K562 (cell line): ENCODE results near the gene PPP3CA. TPM values are rescaled to one million over a fixed set of nuclear protein-coding genes. Genes with fewer than 3 reads are reported as not detected.

ENCODE experiments used
- ATAC-seq: fragments of 200-7000 bp; cut with Tn5 transposase; 3 replicates; pipeline ENCODE4 v1.9.1; 2020; ENCODE audit warnings: moderate library complexity
- BruUV-seq: library from RNA; stranded (reverse); fragments of 400-500 nt; replicated peaks from 2 replicates; lab custom pipeline; 2021; lab: Mats Ljungman, UMichigan
- CTCF ChIA-PET: fragments of 300-600 bp; formaldehyde crosslinking; extraction: SDS; loops from one replicate; lab custom pipeline; 2021; ENCODE audit warnings: low intra/inter-chr PET ratio; lab: Yijun Ruan, JAX
- POLR2A ChIA-PET: fragments of 300-600, 350-650 bp; sonication (Branson Sonifier 250); formaldehyde crosslinking; extraction: SDS; loops from one replicate; lab custom pipeline; 2021; ENCODE audit warnings: antibody characterized with exemption, inconsistent platforms; lab: Yijun Ruan, JAX
- DNase-seq, 4 experiments: peaks; one replicate each; pipeline versions ENCODE4 v3.0.0 to v3.0.0-alpha.2; 2011 to 2018; ENCODE audit warnings: low spot score in 3 of 4, mixed read lengths in 3 of 4; ENCODE audit errors: extremely low read depth in 1 of 4
- FAIRE-seq: peaks from 2 replicates; lab custom pipeline; 2011; peaks lifted over from hg19 to GRCh38; lab: Jason Lieb, UNC
- H2AFZ ChIP-seq: 2 replicates; pipeline ENCODE4 v1.6.0; 2011; ENCODE audit warnings: low read depth, low read length, control low read depth, inconsistent platforms
- H3K27ac ChIP-seq: fragments of 200-600 bp; 3 replicates; pipeline ENCODE4 v1.8.0; 2011; ENCODE audit warnings: low read depth, mild to moderate bottlenecking, control low read depth, inconsistent platforms, low read length, moderate library complexity, mixed read lengths; ENCODE audit errors: extremely low read depth
- H3K27me3 ChIP-seq, 2 experiments: fragments of 300-600 bp in 1 of 2; 2 replicates in 1 of 2; 3 replicates in 1 of 2; pipeline versions ENCODE4 v1.6.0 to v1.8.0; 2011; ENCODE audit warnings: inconsistent platforms in 2 of 2, low read length in 2 of 2, mild to moderate bottlenecking in 1 of 2, mixed read lengths in 1 of 2, moderate library complexity in 1 of 2; ENCODE audit not compliant: control insufficient read depth in 2 of 2, insufficient read depth in 2 of 2
- H3K36me3 ChIP-seq: fragments of 300-600 bp; 3 replicates; pipeline ENCODE4 v1.8.0; 2011; ENCODE audit warnings: mild to moderate bottlenecking, low read length, inconsistent platforms; ENCODE audit not compliant: control insufficient read depth, insufficient read depth
- H3K4me1 ChIP-seq, 2 experiments: fragments of 200-600 bp in 1 of 2; replicated peaks in 1 of 2; 2 replicates in 1 of 2; 3 replicates in 1 of 2; pipeline versions ENCODE4 v1.5.1 to v1.8.0; 2011; ENCODE audit warnings: inconsistent platforms in 2 of 2, low read length in 2 of 2, mild to moderate bottlenecking in 1 of 2, mixed read lengths in 1 of 2, moderate library complexity in 1 of 2; ENCODE audit not compliant: control insufficient read depth in 2 of 2, insufficient read depth in 2 of 2
- H3K4me2 ChIP-seq: 2 replicates; pipeline ENCODE4 v1.6.1; 2011; ENCODE audit warnings: low read length, control low read depth, inconsistent platforms, mixed read lengths; ENCODE audit not compliant: insufficient read depth
- H3K4me3 ChIP-seq: fragments of 200-600 bp; sonication (generic), shearing (Covaris generic); 2 replicates; pipeline ENCODE4 v1.5.1; 2016; ENCODE audit warnings: control low read depth, inconsistent platforms
- H3K79me2 ChIP-seq: fragments of 200-600 bp; 3 replicates; pipeline ENCODE4 v1.8.0; 2011; ENCODE audit warnings: low read length, inconsistent platforms; ENCODE audit not compliant: control insufficient read depth, insufficient read depth
- H3K9ac ChIP-seq, 2 experiments: 2 replicates each; pipeline versions ENCODE4 v1.6.0 to v1.6.1; 2011; ENCODE audit warnings: low read depth in 2 of 2, low read length in 2 of 2, control low read depth in 1 of 2, inconsistent platforms in 1 of 2, mild to moderate bottlenecking in 1 of 2, mixed read lengths in 1 of 2; ENCODE audit not compliant: insufficient read depth in 1 of 2
- H3K9me1 ChIP-seq: one replicate; pipeline ENCODE4 v1.6.0; 2011; ENCODE audit warnings: inconsistent platforms, mild to moderate bottlenecking, low read length, moderate library complexity; ENCODE audit not compliant: control insufficient read depth, insufficient read depth
- H3K9me3 ChIP-seq: replicated peaks from 2 replicates; pipeline ENCODE4 v1.5.1; 2011; ENCODE audit warnings: low read depth, low read length, inconsistent platforms; ENCODE audit not compliant: control insufficient read depth, insufficient read depth
- H4K20me1 ChIP-seq: replicated peaks from 2 replicates; pipeline ENCODE4 v1.6.1; 2011; ENCODE audit warnings: low read length, inconsistent platforms, mixed read lengths; ENCODE audit not compliant: control insufficient read depth, insufficient read depth
- GTF2A2 ChIP-seq: IDR thresholded peaks from 2 replicates; pipeline ENCODE4 v1.6.1; 2016; ENCODE audit warnings: mild to moderate bottlenecking, missing genetic modification characterization, missing compliant biosample characterization
- HNRNPLL ChIP-seq: fragments of 200-400 bp; formaldehyde crosslinking; IDR thresholded peaks from 2 replicates; pipeline ENCODE4 v1.6.1; 2017; ENCODE audit warnings: low read length, low read depth, mild to moderate bottlenecking; ENCODE audit not compliant: poor library complexity, severe bottlenecking
- L3MBTL2 ChIP-seq: fragments of 450-650 bp; IDR thresholded peaks from 2 replicates; pipeline ENCODE4 v1.6.1; 2016; ENCODE audit warnings: mild to moderate bottlenecking, moderate library complexity
- MAFG ChIP-seq: fragments of 450-650 bp; conservative IDR thresholded peaks from 2 replicates; pipeline ENCODE4 v1.6.1; 2016; ENCODE audit warnings: missing genetic modification characterization, missing compliant biosample characterization
- MCM5 ChIP-seq: fragments of 450-650 bp; IDR thresholded peaks from 2 replicates; pipeline ENCODE4 v1.6.1; 2016; ENCODE audit warnings: low read depth
- MLX ChIP-seq, 2 experiments: fragments of 450-650 bp in 1 of 2; sonication (generic) in 1 of 2; formaldehyde crosslinking; conservative IDR thresholded peaks; 2 replicates each; pipeline versions ENCODE4 v1.4.0 to v1.8.1; 2020 to 2022; ENCODE audit warnings: mild to moderate bottlenecking in 1 of 2, missing genetic modification reagents in 1 of 2
- MTA2 ChIP-seq: fragments of 450-650 bp; IDR thresholded peaks from 2 replicates; pipeline ENCODE4 v1.6.1; 2016; ENCODE audit warnings: low read depth
- MTA3 ChIP-seq: fragments of 450-650 bp; formaldehyde crosslinking; IDR thresholded peaks from 2 replicates; pipeline ENCODE4 v1.6.1; 2017; ENCODE audit warnings: mild to moderate bottlenecking, borderline replicate concordance
- SNAPC5 ChIP-seq: fragments of 250-450 bp; sonication (Bioruptor Pico); IDR thresholded peaks from 2 replicates; pipeline ENCODE4 v1.8.0; 2021; ENCODE audit warnings: moderate library complexity, mild to moderate bottlenecking, inconsistent platforms
- SUPT5H ChIP-seq: fragments of 450-650 bp; IDR thresholded peaks from 2 replicates; pipeline ENCODE4 v1.6.1; 2016
- TFAM ChIP-seq: fragments of 250-450 bp; sonication (Bioruptor Pico); conservative IDR thresholded peaks from 2 replicates; pipeline ENCODE4 v1.5.0; 2021; ENCODE audit warnings: mild to moderate bottlenecking, moderate library complexity
- TRIM28 ChIP-seq: fragments of 450-650 bp; IDR thresholded peaks from 2 replicates; pipeline ENCODE4 v1.6.1; 2017
- VEZF1 ChIP-seq: fragments of 200-800 bp; sonication (Bioruptor generic); IDR thresholded peaks from 2 replicates; pipeline ENCODE4 v1.6.1; 2017; ENCODE audit warnings: missing genetic modification characterization, missing compliant biosample characterization
- WHSC1 ChIP-seq: IDR thresholded peaks from one replicate; pipeline ENCODE4 v1.6.1; 2012; ENCODE audit warnings: low read length, control low read depth, inconsistent platforms
- ZFP30 ChIP-seq: fragments of 250-450 bp; sonication (Bioruptor Pico); IDR thresholded peaks from 2 replicates; pipeline ENCODE4 v1.8.0; 2022; ENCODE audit warnings: moderate library complexity, mild to moderate bottlenecking, inconsistent platforms, borderline replicate concordance
- ZNF184 ChIP-seq: sonication (generic); formaldehyde crosslinking; IDR thresholded peaks from 2 replicates; pipeline ENCODE4 v1.5.0; 2020; ENCODE audit warnings: missing genetic modification reagents
- ZNF766 ChIP-seq: fragments of 200-800 bp; sonication (Bioruptor generic); conservative IDR thresholded peaks from 2 replicates; pipeline ENCODE4 v1.6.1; 2016; ENCODE audit warnings: missing genetic modification characterization, missing compliant biosample characterization
- WGBS: fragments of 100-300 bp; shearing (Covaris generic); methylation state at CpG from one replicate; pipeline ENCODE4 v1.1.6; 2016; ENCODE audit warnings: low coverage, mixed read lengths; ENCODE audit not compliant: insufficient coverage; ENCODE audit errors: missing lambda C conversion rate; 5-methylcytosine and 5-hydroxymethylcytosine counted together
- in situ Hi-C: fragments of 300-500 bp; cut with MboI; formaldehyde crosslinking; loops from 4 replicates; pipeline ENCODE4 v1.15.0; 2018; ENCODE audit warnings: inconsistent platforms, mixed read lengths
- intact Hi-C: fragments of 100-400 bp; cut with micrococcal nuclease; formaldehyde crosslinking; loops from 2 replicates; pipeline ENCODE4 v1.14.2; 2022
- polyA plus RNA-seq, 8 experiments: library from polyadenylated mRNA; depleted of rRNA in 4 of 8; stranded (reverse) in 5 of 8; unstranded in 3 of 8; fragments of >200 nt; fragmentation: Nextera tagmentation in 2 of 8; fragmentation: Illumina TruSeq in 1 of 8; extraction: Ambion mirVana in 2 of 8; extraction: Trizol in 1 of 8; gene quantifications; 2 replicates each; pipeline versions ENCODE4 v1.2.1 to v1.2.3, GENCODE V29; 2011 to 2014; ENCODE audit warnings: inconsistent platforms in 1 of 8, missing spikeins in 1 of 8
- total RNA-seq, 7 experiments: library from RNA; depleted of rRNA in 6 of 7; stranded (reverse); fragments of >200 nt in 6 of 7; fragmentation: Illumina TruSeq in 2 of 7; extraction: Trizol in 2 of 7; gene quantifications; 2 replicates each; pipeline versions ENCODE4 v1.2.1 to v1.2.3, GENCODE V29; 2011 to 2021; ENCODE audit warnings: low replicate concordance in 1 of 7

The PPP3CA gene
- total and polyA plus RNA-seq, 9 of the 15 experiments (the other 6 are each of a cell fraction or from before 2014, with no cell fraction given) = 0.94 to 3.2 (median 1.6) TPM

- intact Hi-C loops = no loop called here
- no TSS peak for BruUV-seq
- Histone ChIP-seq H3K4me2 (no peak overlapping the region), H3K27ac (no peak overlapping the region), H3K9ac (no peak overlapping the region), H3K36me3 (no peaks in the 10 kb centered on the region), H3K4me3 (no peak overlapping the region), H4K20me1 (no peaks in the 10 kb centered on the region), H3K79me2 (no peaks in the 10 kb centered on the region), H2AFZ (no peak overlapping the region), H3K27me3 (no peaks in the 10 kb centered on the region), H3K4me1 (no peaks in the 10 kb centered on the region), H3K9me3 (peaks cover 3% of the 10 kb centered on the region; the same call in 1 of the 2 replicates), H3K9me1 (no peaks in the 10 kb centered on the region)
- no peak for ATAC-seq
- TF ChIP-seq SNAPC5 (CRISPR knock-in tag) (no peak), WHSC1 (no peak), SUPT5H (no peak), ZNF184 (CRISPR knock-in tag) (no peak), L3MBTL2 (no peak), MTA2 (no peak), MCM5 (no peak), MTA3 (no peak), VEZF1 (no peak), TRIM28 (no peak), TFAM (CRISPR knock-in tag) (no peak), MLX (CRISPR knock-in tag; conservative IDR thresholded peaks at IDR 0.05) (no peak), GTF2A2 (no peak), ZNF766 (CRISPR knock-in tag) (no peak), MAFG (tag) (no peak), HNRNPLL (no peak), ZFP30 (CRISPR knock-in tag) (no peak)
- in situ Hi-C loops = no loop called here
- no peak for FAIRE-seq
- POLR2A ChIA-PET = no interaction called here
- CTCF ChIA-PET = no interaction called here
- no peak for DNase-seq
- WGBS = 0% methylated on average over 2 of the region's 2 CpGs
Observed at GRCh38 chr4:101114936-101115372, 232.4 kb downstream of the PPP3CA start.
